ENCODE data around the gene GOLGA6L7. TPM values are rescaled to one million over a fixed set of nuclear protein-coding genes. Genes with fewer than 3 reads are reported as not detected.
"Not testable (repeated sequence)": the region's sequence is repeated elsewhere in the genome, so short reads cannot be mapped to it uniquely, and the experiment has no call there.

GOLGA6L7 gene
- total RNA-seq, 2 experiments from 2014 or later = not detected

GRCh38 chr15:28819930-28820295, 28.5 kb downstream of the GOLGA6L7 start:
- CTCF ChIA-PET; DNase-seq; H3K27me3 Mint-ChIP-seq; H3K4me1 ChIP-seq (ENCODE audit: insufficient read depth, low read length); H3K27ac ChIP-seq (ENCODE audit: low read depth in 1 of 2, low read length in 2 of 2); H3K4me3 ChIP-seq (ENCODE audit: low read length); H3K4me3 Mint-ChIP-seq; H3K36me3 ChIP-seq (ENCODE audit: insufficient read depth, low read length); H3K9me3 Mint-ChIP-seq; ATAC-seq (ENCODE audit: poor library complexity); H3K9me3 ChIP-seq (ENCODE audit: control insufficient read depth in 1 of 2, insufficient read depth in 1 of 2, low read length in 2 of 2); intact Hi-C loops (cut with DNase I, micrococcal nuclease); H3K27ac Mint-ChIP-seq; H3K27me3 ChIP-seq (ENCODE audit: control insufficient read depth in 1 of 2, insufficient read depth in 2 of 2, low read length in 2 of 2); H3K36me3 Mint-ChIP-seq (ENCODE audit: low read depth); POLR2A ChIA-PET: not testable (repeated sequence)
- H3K4me1 Mint-ChIP-seq (ENCODE audit: low read depth) = peaks cover 12% of the 10 kb centered on the region

- intact Hi-C loops (cut with DNase I, micrococcal nuclease); H3K9me3 ChIP-seq (ENCODE audit: control insufficient read depth in 1 of 2, insufficient read depth in 1 of 2, low read length in 2 of 2); H3K27me3 Mint-ChIP-seq; H3K27ac ChIP-seq (ENCODE audit: low read depth in 1 of 2, low read length in 2 of 2); H3K4me1 ChIP-seq (ENCODE audit: insufficient read depth, low read length); H3K36me3 Mint-ChIP-seq (ENCODE audit: low read depth); H3K4me3 ChIP-seq (ENCODE audit: low read length); H3K36me3 ChIP-seq (ENCODE audit: insufficient read depth, low read length); CTCF ChIA-PET; H3K9me3 Mint-ChIP-seq; H3K27me3 ChIP-seq (ENCODE audit: control insufficient read depth in 1 of 2, insufficient read depth in 2 of 2, low read length in 2 of 2): not testable (repeated sequence)
- Mint-ChIP-seq H3K4me3 (peak overlapping the region; percentile 11), H3K27ac (peak overlapping the region; percentile 46), H3K4me1 (ENCODE audit: low read depth) (peaks cover 12% of the 10 kb centered on the region)
- POLR2A ChIA-PET = interaction anchor here (0.6 kb wide), 1 partner anchor 118 kb away, joined by 3 read pairs; no protein-coding TSS in a partner anchor
- ATAC-seq (ENCODE audit: poor library complexity) = peak; percentile 87
- DNase-seq = peak in 5 of 14 experiments; percentile 1 to 34 (median 13)
Observed at GRCh38 chr15:28819019-28819929, 29.2 kb downstream of the GOLGA6L7 start.

DNA sequence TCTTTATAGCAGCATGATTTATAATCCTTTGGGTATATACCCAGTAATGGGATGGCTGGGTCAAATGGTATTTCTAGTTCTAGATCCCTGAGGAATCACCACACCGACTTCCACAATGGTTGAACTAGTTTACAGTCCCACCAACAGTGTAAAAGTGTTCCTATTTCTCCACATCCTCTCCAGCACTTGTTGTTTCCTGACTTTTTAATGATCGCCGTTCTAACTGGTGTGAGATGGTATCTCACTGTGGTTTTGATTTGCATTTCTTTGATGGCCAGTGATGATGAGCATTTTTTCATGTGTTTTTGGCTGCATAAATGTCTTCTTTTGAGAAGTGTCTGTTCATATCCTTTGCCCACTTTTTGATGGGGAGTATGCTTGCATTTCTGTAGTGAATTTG, 30.3 kb downstream of the GOLGA6L7 start:
- H3K36me3 Mint-ChIP-seq (ENCODE audit: low read depth); H3K4me3 Mint-ChIP-seq; DNase-seq; intact Hi-C loops (cut with DNase I, micrococcal nuclease); ATAC-seq (ENCODE audit: poor library complexity); H3K27me3 Mint-ChIP-seq; H3K27me3 ChIP-seq (ENCODE audit: control insufficient read depth in 1 of 2, insufficient read depth in 2 of 2, low read length in 2 of 2); H3K27ac Mint-ChIP-seq; H3K9me3 Mint-ChIP-seq; H3K27ac ChIP-seq (ENCODE audit: low read depth in 1 of 2, low read length in 2 of 2); CTCF ChIA-PET; H3K4me3 ChIP-seq (ENCODE audit: low read length); H3K4me1 ChIP-seq (ENCODE audit: insufficient read depth, low read length); POLR2A ChIA-PET; H3K36me3 ChIP-seq (ENCODE audit: insufficient read depth, low read length); H3K9me3 ChIP-seq (ENCODE audit: control insufficient read depth in 1 of 2, insufficient read depth in 1 of 2, low read length in 2 of 2): not testable (repeated sequence)
- peaks cover 22% of the 10 kb centered on the region for H3K4me1 Mint-ChIP-seq (ENCODE audit: low read depth)

GRCh38 chr15:28814059-28814458, 34.4 kb downstream of the GOLGA6L7 start:
- DNase-seq; H3K4me3 Mint-ChIP-seq; H3K4me1 ChIP-seq (ENCODE audit: insufficient read depth, low read length); H3K27ac Mint-ChIP-seq; H3K9me3 Mint-ChIP-seq; H3K27ac ChIP-seq (ENCODE audit: low read depth in 1 of 2, low read length in 2 of 2); H3K27me3 Mint-ChIP-seq; H3K4me3 ChIP-seq (ENCODE audit: low read length); CTCF ChIA-PET; H3K27me3 ChIP-seq (ENCODE audit: control insufficient read depth in 1 of 2, insufficient read depth in 2 of 2, low read length in 2 of 2); H3K36me3 ChIP-seq (ENCODE audit: insufficient read depth, low read length); H3K9me3 ChIP-seq (ENCODE audit: control insufficient read depth in 1 of 2, insufficient read depth in 1 of 2, low read length in 2 of 2); intact Hi-C loops (cut with DNase I, micrococcal nuclease); H3K36me3 Mint-ChIP-seq (ENCODE audit: low read depth); ATAC-seq (ENCODE audit: poor library complexity); POLR2A ChIA-PET: not testable (repeated sequence)
- peaks cover 19% of the 10 kb centered on the region for H3K4me1 Mint-ChIP-seq (ENCODE audit: low read depth)

DNA sequence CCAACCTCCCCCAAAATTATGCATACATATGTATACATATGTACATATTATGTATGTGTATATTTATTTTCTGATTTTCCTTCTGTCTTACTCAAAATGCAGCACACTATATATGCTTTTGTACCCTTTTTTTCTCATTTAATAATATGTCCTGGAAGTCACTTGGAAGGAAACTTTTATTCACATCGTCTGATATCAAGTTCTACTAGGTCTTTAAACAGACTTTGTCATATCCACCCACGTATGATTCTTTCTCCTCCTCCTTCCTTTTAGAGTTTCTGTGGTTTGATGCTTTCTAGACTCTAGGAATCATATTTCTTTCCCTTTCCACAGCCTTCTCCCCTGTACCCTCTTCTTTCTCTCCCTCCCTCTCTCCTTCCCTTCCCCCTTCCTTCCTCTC, 35.1 kb downstream of the GOLGA6L7 start:
- H3K4me3 ChIP-seq (ENCODE audit: low read length); H3K27me3 Mint-ChIP-seq; intact Hi-C loops (cut with DNase I, micrococcal nuclease); H3K27ac Mint-ChIP-seq; H3K4me3 Mint-ChIP-seq; H3K36me3 Mint-ChIP-seq (ENCODE audit: low read depth); ATAC-seq (ENCODE audit: poor library complexity); H3K9me3 ChIP-seq (ENCODE audit: control insufficient read depth in 1 of 2, insufficient read depth in 1 of 2, low read length in 2 of 2); H3K36me3 ChIP-seq (ENCODE audit: insufficient read depth, low read length); DNase-seq; CTCF ChIA-PET; H3K4me1 ChIP-seq (ENCODE audit: insufficient read depth, low read length); H3K27ac ChIP-seq (ENCODE audit: low read depth in 1 of 2, low read length in 2 of 2); POLR2A ChIA-PET; H3K9me3 Mint-ChIP-seq; H3K27me3 ChIP-seq (ENCODE audit: control insufficient read depth in 1 of 2, insufficient read depth in 2 of 2, low read length in 2 of 2): not testable (repeated sequence)
- peaks cover 15% of the 10 kb centered on the region for H3K4me1 Mint-ChIP-seq (ENCODE audit: low read depth)

DNA sequence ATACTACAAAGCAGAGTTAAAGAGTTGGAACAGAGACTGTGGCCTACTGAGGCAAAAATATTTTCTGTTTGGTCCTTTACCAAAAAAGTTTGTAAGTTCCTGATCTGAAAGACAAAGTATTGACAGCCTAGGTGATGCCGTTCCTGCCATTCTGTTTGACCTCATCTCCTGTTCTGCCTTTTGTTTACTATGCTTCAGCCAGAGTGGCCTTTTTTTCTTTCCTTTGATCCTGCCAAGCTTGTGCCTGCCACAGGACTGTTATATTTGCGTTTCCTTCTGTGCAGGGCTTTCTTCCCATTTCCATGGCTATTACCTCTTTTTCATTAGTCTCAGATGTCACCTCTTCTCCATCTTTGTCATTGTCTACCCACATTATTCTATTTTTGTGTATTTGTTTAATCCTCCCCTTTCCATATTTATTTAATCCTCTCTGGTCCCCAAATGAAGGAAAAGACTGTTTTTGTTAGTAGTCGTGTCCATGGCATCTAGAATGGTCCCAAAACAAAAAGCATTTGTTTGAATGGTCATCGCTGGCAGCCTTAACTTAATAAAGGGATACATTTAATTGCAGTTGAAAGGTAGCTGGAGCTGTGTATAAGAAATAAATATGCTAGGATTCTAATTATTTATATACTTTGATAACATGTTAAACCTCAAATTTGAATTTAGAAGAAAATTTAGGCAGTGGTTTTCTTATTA, 36.4 kb downstream of the GOLGA6L7 start:
- DNase-seq; H3K9me3 ChIP-seq (ENCODE audit: control insufficient read depth in 1 of 2, insufficient read depth in 1 of 2, low read length in 2 of 2); CTCF ChIA-PET; H3K27me3 Mint-ChIP-seq; H3K4me3 ChIP-seq (ENCODE audit: low read length); H3K36me3 ChIP-seq (ENCODE audit: insufficient read depth, low read length); H3K36me3 Mint-ChIP-seq (ENCODE audit: low read depth); intact Hi-C loops (cut with DNase I, micrococcal nuclease); H3K4me3 Mint-ChIP-seq; H3K27ac Mint-ChIP-seq; ATAC-seq (ENCODE audit: poor library complexity); H3K4me1 ChIP-seq (ENCODE audit: insufficient read depth, low read length); H3K27ac ChIP-seq (ENCODE audit: low read depth in 1 of 2, low read length in 2 of 2); H3K27me3 ChIP-seq (ENCODE audit: control insufficient read depth in 1 of 2, insufficient read depth in 2 of 2, low read length in 2 of 2); H3K9me3 Mint-ChIP-seq; POLR2A ChIA-PET: not testable (repeated sequence)
- peaks cover 11% of the 10 kb centered on the region for H3K4me1 Mint-ChIP-seq (ENCODE audit: low read depth)

- H3K27ac Mint-ChIP-seq; H3K36me3 Mint-ChIP-seq (ENCODE audit: low read depth); POLR2A ChIA-PET; intact Hi-C loops (cut with DNase I, micrococcal nuclease); H3K27me3 ChIP-seq (ENCODE audit: control insufficient read depth in 1 of 2, insufficient read depth in 2 of 2, low read length in 2 of 2); H3K9me3 ChIP-seq (ENCODE audit: control insufficient read depth in 1 of 2, insufficient read depth in 1 of 2, low read length in 2 of 2); H3K27ac ChIP-seq (ENCODE audit: low read depth in 1 of 2, low read length in 2 of 2); H3K9me3 Mint-ChIP-seq; H3K27me3 Mint-ChIP-seq; H3K36me3 ChIP-seq (ENCODE audit: insufficient read depth, low read length); ATAC-seq (ENCODE audit: poor library complexity); DNase-seq; H3K4me3 ChIP-seq (ENCODE audit: low read length); H3K4me3 Mint-ChIP-seq; CTCF ChIA-PET; H3K4me1 ChIP-seq (ENCODE audit: insufficient read depth, low read length): not testable (repeated sequence)
- peaks cover 11% of the 10 kb centered on the region for H3K4me1 Mint-ChIP-seq (ENCODE audit: low read depth)
Observed at GRCh38 chr15:28810444-28810843, 38.0 kb downstream of the GOLGA6L7 start.

All from CD4-positive, alpha-beta T cell (primary cell).